ENCODE data around the gene GBF1. TPM values are rescaled to one million over a fixed set of nuclear protein-coding genes. Genes with fewer than 3 reads are reported as not detected.

Gene GBF1
- total and polyA plus RNA-seq, 2 of the 13 experiments (the other 11 are each of a cell fraction or from before 2014, with no cell fraction given) = 17.1 to 21.9 TPM

DNA sequence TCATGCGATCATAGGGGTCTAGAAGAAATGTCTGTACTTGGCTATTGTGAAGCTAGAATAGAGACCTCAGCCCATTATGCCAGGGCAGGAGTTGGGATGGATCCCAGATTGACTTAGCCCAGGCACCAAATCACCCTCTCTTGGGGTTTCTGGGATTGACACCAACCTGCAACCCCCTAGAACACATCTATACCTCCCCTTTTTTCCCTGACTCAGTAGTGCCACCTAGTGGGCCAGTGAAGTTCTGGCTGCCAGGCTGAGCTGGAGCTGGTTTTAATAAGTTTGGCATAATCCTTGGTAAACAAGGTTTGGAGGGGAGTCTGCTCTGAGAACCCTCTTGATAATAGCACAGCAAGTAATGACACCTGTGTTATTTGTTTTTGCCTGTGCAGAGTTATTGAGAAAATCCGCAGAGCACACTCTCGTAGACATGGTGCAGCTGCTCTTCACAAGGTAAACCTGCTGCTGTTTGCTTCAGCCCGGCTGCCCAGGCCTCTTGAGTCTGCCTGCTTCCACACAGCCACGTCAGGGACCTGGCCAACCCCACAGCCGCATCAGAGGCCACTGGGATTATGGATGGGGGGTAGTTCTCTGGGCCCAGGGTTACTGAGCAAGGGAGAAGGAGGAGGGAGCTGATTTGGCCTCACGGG lies 106.9 kb downstream of the GBF1 start:
- WGBS (ENCODE audit: low lambda C conversion rate) = 97% methylated on average over 6 of the region's 7 CpGs
- no peak overlapping the region for H3K9ac ChIP-seq (ENCODE audit: insufficient read depth, low read depth, low read length)
- no peak overlapping the region for H3K4me2 ChIP-seq (ENCODE audit: low read depth, low read length)
- H3K4me3 ChIP-seq (replicated peaks in 1 of 3; ENCODE audit: insufficient read depth in 1 of 3, low read depth in 2 of 3, low read length in 3 of 3) = no peak overlapping the region
- DNase-seq (ENCODE audit: low spot score) (peak; percentile 51), FAIRE-seq (peak; percentile 74), ATAC-seq (peak; percentile 80)
- H4K20me1 ChIP-seq (ENCODE audit: insufficient read depth, low read length) = 0 out of 2 replicates have a peak, but pooled peaks cover 9% of the 10 kb centered on the region
- ChIA-PET POLR2A (interaction anchor here (1.0 to 1.3 kb wide), 2 partner anchors 121 to 123 kb away, joined by 3 to 6 read pairs; no protein-coding TSS in a partner anchor), CTCF (ENCODE audit: low intra/inter-chr PET ratio, low total read pairs) (interaction anchor here (1.0 to 2.8 kb wide), 3 partner anchors 120 to 183 kb away, joined by 4 to 34 read pairs (median 10); no protein-coding TSS in a partner anchor)
- H3K4me1 ChIP-seq (ENCODE audit: insufficient read depth, low read length) = no peaks in the 10 kb centered on the region
- no peaks in the 10 kb centered on the region for H3K79me2 ChIP-seq (ENCODE audit: insufficient read depth, low read length)
- no TSS peak for BruUV-seq (replicated peaks)
- intact Hi-C loops (cut with micrococcal nuclease; ENCODE audit: unreplicated experiment) (loop anchor here (1.0 kb wide), 2 partner anchors 123 to 183 kb away; no protein-coding TSS in a partner anchor), in situ Hi-C loops (cut with HindIII; ENCODE audit: extremely low pct_ligation_motif_present, low pct_unique_long_range_greater_than_20kb) (loop anchor here (5.0 kb wide), 1 partner anchor 125 kb away; the partner anchor contains the start of gene ELOVL3)
- H2AFZ ChIP-seq (ENCODE audit: low read length) = no peak overlapping the region
- H3K36me3 ChIP-seq (replicated peaks in 1 of 2; ENCODE audit: control insufficient read depth in 1 of 2, insufficient read depth in 2 of 2, low read length in 2 of 2) = peaks cover 33 to 77% of the 10 kb centered on the region in 2 experiments
- no peak overlapping the region for H3K27ac ChIP-seq (ENCODE audit: extremely low read length, insufficient read depth, low read length)
- H3K27me3 ChIP-seq (ENCODE audit: control insufficient read depth in 1 of 2, insufficient read depth in 2 of 2, low read length in 2 of 2) = no peaks in the 10 kb centered on the region
- H3K9me3 ChIP-seq (ENCODE audit: low read length) = no peaks in the 10 kb centered on the region
- TF ChIP-seq IRF2 (CRISPR knock-in tag; IDR thresholded peaks at IDR 0.05) = 0 out of 2 replicates have a peak, but pooled peaks have one; percentile 26
- TF ChIP-seq MIER2 (CRISPR knock-in tag; IDR thresholded peaks at IDR 0.05) = 0 out of 2 replicates have a peak, but pooled peaks have one; percentile 19
- TF ChIP-seq ZNF564 (CRISPR knock-in tag; IDR thresholded peaks at IDR 0.05) = no peak
- TF ChIP-seq FOXA1 (IDR thresholded peaks at IDR 0.05) = no peak
- peak; percentile 45; the same call in 1 of the 2 replicates for TF ChIP-seq FOXA1 (CRISPR knock-in tag; IDR thresholded peaks at IDR 0.05)
- TF ChIP-seq XRCC5 (optimal IDR thresholded peaks at IDR 0.05; ENCODE audit: low read length) = peak; percentile 48
- TF ChIP-seq, protein P1, sequence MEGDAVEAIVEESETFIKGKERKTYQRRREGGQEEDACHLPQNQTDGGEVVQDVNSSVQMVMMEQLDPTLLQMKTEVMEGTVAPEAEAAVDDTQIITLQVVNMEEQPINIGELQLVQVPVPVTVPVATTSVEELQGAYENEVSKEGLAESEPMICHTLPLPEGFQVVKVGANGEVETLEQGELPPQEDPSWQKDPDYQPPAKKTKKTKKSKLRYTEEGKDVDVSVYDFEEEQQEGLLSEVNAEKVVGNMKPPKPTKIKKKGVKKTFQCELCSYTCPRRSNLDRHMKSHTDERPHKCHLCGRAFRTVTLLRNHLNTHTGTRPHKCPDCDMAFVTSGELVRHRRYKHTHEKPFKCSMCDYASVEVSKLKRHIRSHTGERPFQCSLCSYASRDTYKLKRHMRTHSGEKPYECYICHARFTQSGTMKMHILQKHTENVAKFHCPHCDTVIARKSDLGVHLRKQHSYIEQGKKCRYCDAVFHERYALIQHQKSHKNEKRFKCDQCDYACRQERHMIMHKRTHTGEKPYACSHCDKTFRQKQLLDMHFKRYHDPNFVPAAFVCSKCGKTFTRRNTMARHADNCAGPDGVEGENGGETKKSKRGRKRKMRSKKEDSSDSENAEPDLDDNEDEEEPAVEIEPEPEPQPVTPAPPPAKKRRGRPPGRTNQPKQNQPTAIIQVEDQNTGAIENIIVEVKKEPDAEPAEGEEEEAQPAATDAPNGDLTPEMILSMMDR (CRISPR knock-in tag; IDR thresholded peaks at IDR 0.05) = peak; percentile 84
- TF ChIP-seq MAF1 (CRISPR knock-in tag; IDR thresholded peaks at IDR 0.05; ENCODE audit: borderline replicate concordance) = 0 out of 2 replicates have a peak, but pooled peaks have one; percentile 36
- peak; percentile 61 for TF ChIP-seq RAD21 (CRISPR knock-in tag; IDR thresholded peaks at IDR 0.05)
- TF ChIP-seq KLF16 (CRISPR knock-in tag; IDR thresholded peaks at IDR 0.05) = 0 out of 4 replicates have a peak, but pooled peaks of 1 of the 2 experiments have one; percentile 38
- TF ChIP-seq, protein P2, sequence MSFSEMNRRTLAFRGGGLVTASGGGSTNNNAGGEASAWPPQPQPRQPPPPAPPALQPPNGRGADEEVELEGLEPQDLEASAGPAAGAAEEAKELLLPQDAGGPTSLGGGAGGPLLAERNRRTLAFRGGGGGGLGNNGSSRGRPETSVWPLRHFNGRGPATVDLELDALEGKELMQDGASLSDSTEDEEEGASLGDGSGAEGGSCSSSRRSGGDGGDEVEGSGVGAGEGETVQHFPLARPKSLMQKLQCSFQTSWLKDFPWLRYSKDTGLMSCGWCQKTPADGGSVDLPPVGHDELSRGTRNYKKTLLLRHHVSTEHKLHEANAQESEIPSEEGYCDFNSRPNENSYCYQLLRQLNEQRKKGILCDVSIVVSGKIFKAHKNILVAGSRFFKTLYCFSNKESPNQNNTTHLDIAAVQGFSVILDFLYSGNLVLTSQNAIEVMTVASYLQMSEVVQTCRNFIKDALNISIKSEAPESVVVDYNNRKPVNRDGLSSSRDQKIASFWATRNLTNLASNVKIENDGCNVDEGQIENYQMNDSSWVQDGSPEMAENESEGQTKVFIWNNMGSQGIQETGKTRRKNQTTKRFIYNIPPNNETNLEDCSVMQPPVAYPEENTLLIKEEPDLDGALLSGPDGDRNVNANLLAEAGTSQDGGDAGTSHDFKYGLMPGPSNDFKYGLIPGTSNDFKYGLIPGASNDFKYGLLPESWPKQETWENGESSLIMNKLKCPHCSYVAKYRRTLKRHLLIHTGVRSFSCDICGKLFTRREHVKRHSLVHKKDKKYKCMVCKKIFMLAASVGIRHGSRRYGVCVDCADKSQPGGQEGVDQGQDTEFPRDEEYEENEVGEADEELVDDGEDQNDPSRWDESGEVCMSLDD (CRISPR knock-in tag; IDR thresholded peaks at IDR 0.05; ENCODE audit: borderline replicate concordance) = peak; percentile 35; the same call in 1 of the 2 replicates
- no peak for TF ChIP-seq NPAS2 (CRISPR knock-in tag; IDR thresholded peaks at IDR 0.05; ENCODE audit: borderline replicate concordance)
- no peak for TF ChIP-seq TBX2 (CRISPR knock-in tag; IDR thresholded peaks at IDR 0.05; ENCODE audit: borderline replicate concordance)
- TF ChIP-seq, protein P3, sequence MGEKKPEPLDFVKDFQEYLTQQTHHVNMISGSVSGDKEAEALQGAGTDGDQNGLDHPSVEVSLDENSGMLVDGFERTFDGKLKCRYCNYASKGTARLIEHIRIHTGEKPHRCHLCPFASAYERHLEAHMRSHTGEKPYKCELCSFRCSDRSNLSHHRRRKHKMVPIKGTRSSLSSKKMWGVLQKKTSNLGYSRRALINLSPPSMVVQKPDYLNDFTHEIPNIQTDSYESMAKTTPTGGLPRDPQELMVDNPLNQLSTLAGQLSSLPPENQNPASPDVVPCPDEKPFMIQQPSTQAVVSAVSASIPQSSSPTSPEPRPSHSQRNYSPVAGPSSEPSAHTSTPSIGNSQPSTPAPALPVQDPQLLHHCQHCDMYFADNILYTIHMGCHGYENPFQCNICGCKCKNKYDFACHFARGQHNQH (CRISPR knock-in tag; IDR thresholded peaks at IDR 0.05) = 0 out of 2 replicates have a peak, but pooled peaks have one; percentile 40
- peak; percentile 80 for TF ChIP-seq STAG1 (CRISPR knock-in tag; IDR thresholded peaks at IDR 0.05)
- 0 out of 2 replicates have a peak, but pooled peaks have one; percentile 24 for TF ChIP-seq ZNF792 (CRISPR knock-in tag; IDR thresholded peaks at IDR 0.05)
- TF ChIP-seq SMC3 (IDR thresholded peaks at IDR 0.05; ENCODE audit: low read length) = peak; percentile 84
